Liver (tissue), 9 donors: ENCODE measurements around the gene DGKE. TPM values are rescaled to one million over a fixed set of nuclear protein-coding genes. Genes with fewer than 3 reads are reported as not detected.
A peak's percentile ranks its signal among the peaks of the same experiment; 100 is the strongest.

Source experiments
- DNase-seq: peaks from one replicate; pipeline ENCODE4 v3.0.0-alpha.2; 2017; ENCODE audit warnings: low spot score
- H3K27ac ChIP-seq, 2 donors: one replicate each; pipeline ENCODE4 v1.7.0; 2013; ENCODE audit warnings: inconsistent platforms in 2 of 2, low read length in 2 of 2, control low read depth in 1 of 2, low read depth in 1 of 2, mild to moderate bottlenecking in 1 of 2
- H3K27me3 ChIP-seq, 4 donors: one replicate each; pipeline versions ENCODE4 v1.6.1 to v1.7.0; 2013; ENCODE audit warnings: low read length in 3 of 4, inconsistent platforms in 1 of 4, mild to moderate bottlenecking in 1 of 4, moderate library complexity in 1 of 4; ENCODE audit not compliant: control insufficient read depth in 4 of 4, insufficient read depth in 4 of 4
- H3K36me3 ChIP-seq, 4 donors: one replicate each; pipeline versions ENCODE4 v1.6.1 to v1.7.0; 2013; ENCODE audit warnings: low read length in 3 of 4, mild to moderate bottlenecking in 3 of 4, low read depth in 1 of 4, moderate library complexity in 1 of 4; ENCODE audit not compliant: control insufficient read depth in 4 of 4, insufficient read depth in 3 of 4
- H3K4me1 ChIP-seq, 4 donors: one replicate each; pipeline versions ENCODE4 v1.6.1 to v1.7.0; 2013; ENCODE audit warnings: low read length in 3 of 4, mild to moderate bottlenecking in 3 of 4, moderate library complexity in 1 of 4; ENCODE audit not compliant: control insufficient read depth in 4 of 4, insufficient read depth in 4 of 4
- H3K4me3 ChIP-seq, 3 donors: one replicate each; pipeline versions ENCODE4 v1.6.1 to v1.7.0; 2013; ENCODE audit warnings: low read length in 3 of 3, control low read depth in 1 of 3, low read depth in 1 of 3, mild to moderate bottlenecking in 1 of 3
- H3K9ac ChIP-seq, 2 donors: one replicate each; pipeline ENCODE4 v1.7.0; 2013; ENCODE audit warnings: low read length in 2 of 2, mild to moderate bottlenecking in 2 of 2, moderate library complexity in 2 of 2, control low read depth in 1 of 2, low read depth in 1 of 2
- H3K9me3 ChIP-seq, 4 donors: one replicate each; pipeline versions ENCODE4 v1.6.1 to v1.7.0; 2013; ENCODE audit warnings: low read length in 3 of 4; ENCODE audit not compliant: control insufficient read depth in 4 of 4
- EGR1 ChIP-seq, 2 donors: IDR thresholded peaks; 2 replicates each; pipeline ENCODE4 v1.6.1; 2016 to 2018; ENCODE audit warnings: antibody characterized with exemption in 2 of 2, low read depth in 2 of 2
- FOXA1 ChIP-seq: IDR thresholded peaks from 2 replicates; pipeline ENCODE4 v1.6.1; 2016; ENCODE audit warnings: antibody characterized with exemption
- FOXA2 ChIP-seq: IDR thresholded peaks from 2 replicates; pipeline ENCODE4 v1.6.1; 2016; ENCODE audit warnings: antibody characterized with exemption
- GABPA ChIP-seq, 2 donors: IDR thresholded peaks in 1 of 2; conservative IDR thresholded peaks in 1 of 2; 2 replicates each; pipeline ENCODE4 v1.6.1; 2016; ENCODE audit warnings: antibody characterized with exemption in 2 of 2, mild to moderate bottlenecking in 1 of 2, moderate library complexity in 1 of 2
- HNF4A ChIP-seq, 2 donors: conservative IDR thresholded peaks; 2 replicates each; pipeline ENCODE4 v1.6.1; 2016; ENCODE audit warnings: antibody characterized with exemption in 2 of 2, mild to moderate bottlenecking in 2 of 2
- HNF4G ChIP-seq: IDR thresholded peaks from 2 replicates; pipeline ENCODE4 v1.6.1; 2016; ENCODE audit warnings: antibody characterized with exemption
- JUND ChIP-seq, 2 donors: IDR thresholded peaks; 2 replicates each; pipeline ENCODE4 v1.6.1; 2016; ENCODE audit warnings: antibody characterized with exemption in 2 of 2
- NR2F2 ChIP-seq: IDR thresholded peaks from 2 replicates; pipeline ENCODE4 v1.6.1; 2016; ENCODE audit warnings: antibody characterized with exemption
- RAD21 ChIP-seq, 2 donors: IDR thresholded peaks; 2 replicates each; pipeline ENCODE4 v1.6.1; 2016; ENCODE audit warnings: antibody characterized with exemption in 2 of 2, mild to moderate bottlenecking in 2 of 2
- RXRA ChIP-seq, 2 donors: IDR thresholded peaks; 2 replicates each; pipeline ENCODE4 v1.6.1; 2017 to 2018; ENCODE audit warnings: antibody characterized with exemption in 2 of 2, mild to moderate bottlenecking in 1 of 2
- SP1 ChIP-seq: IDR thresholded peaks from 2 replicates; pipeline ENCODE4 v1.6.1; 2018; ENCODE audit warnings: antibody characterized with exemption, mild to moderate bottlenecking
- TAF1 ChIP-seq: conservative IDR thresholded peaks from 2 replicates; pipeline ENCODE4 v1.6.1; 2016; ENCODE audit warnings: antibody characterized with exemption, mild to moderate bottlenecking
- YY1 ChIP-seq: IDR thresholded peaks from 2 replicates; pipeline ENCODE4 v1.6.1; 2016; ENCODE audit warnings: antibody characterized with exemption, mild to moderate bottlenecking
- WGBS: extraction: QIAGEN DNeasy Blood & Tissue Kit; methylation state at CpG from one replicate; pipeline ENCODE4 v1.1.7; 2013; 5-methylcytosine and 5-hydroxymethylcytosine counted together
- polyA plus RNA-seq, 2 donors: library from polyadenylated mRNA; stranded (reverse) in 1 of 2; unstranded in 1 of 2; fragments of 200-250 nt in 1 of 2; fragments of >200 nt in 1 of 2; fragmentation: Nextera tagmentation in 1 of 2; extraction: Ambion mirVana in 1 of 2; gene quantifications; one replicate each; pipeline versions ENCODE4 v1.2.1 to v1.2.3, GENCODE V29; 2013 to 2015
- total RNA-seq, 2 donors: library from RNA; depleted of rRNA; stranded (reverse); fragments of >200 nt; gene quantifications; one replicate each; pipeline ENCODE4 v1.2.3, GENCODE V29; 2014
- TF ChIP-seq, protein P1 (sequence below): fragments of 150-350 bp; IDR thresholded peaks from 2 replicates; pipeline ENCODE4 v1.5.1; 2017; ENCODE audit warnings: improper control_type of control experiment, low read depth, low read length; ENCODE audit not compliant: missing input control
- TF ChIP-seq, protein P2 (sequence below): IDR thresholded peaks from 2 replicates; pipeline ENCODE4 v1.6.1; 2016; ENCODE audit warnings: antibody characterized with exemption
- TF ChIP-seq, protein P3 (sequence below): IDR thresholded peaks from 2 replicates; pipeline ENCODE4 v1.6.1; 2016; ENCODE audit warnings: antibody characterized with exemption
- TF ChIP-seq, protein P4 (sequence below): IDR thresholded peaks from 2 replicates; pipeline ENCODE4 v1.6.1; 2016; ENCODE audit warnings: antibody characterized with exemption
- TF ChIP-seq, protein P5 (sequence below): IDR thresholded peaks from 2 replicates; pipeline ENCODE4 v1.6.1; 2016; ENCODE audit warnings: antibody characterized with exemption, mild to moderate bottlenecking
- donor health status: healthy.
- donor health status: healthy.
- donor health status: healthy.
- donor health status: healthy.
- donor health status: healthy.

Gene DGKE
- total and polyA plus RNA-seq, 4 donors: 1.0 to 5.9 (median 2.8) TPM

DNA sequence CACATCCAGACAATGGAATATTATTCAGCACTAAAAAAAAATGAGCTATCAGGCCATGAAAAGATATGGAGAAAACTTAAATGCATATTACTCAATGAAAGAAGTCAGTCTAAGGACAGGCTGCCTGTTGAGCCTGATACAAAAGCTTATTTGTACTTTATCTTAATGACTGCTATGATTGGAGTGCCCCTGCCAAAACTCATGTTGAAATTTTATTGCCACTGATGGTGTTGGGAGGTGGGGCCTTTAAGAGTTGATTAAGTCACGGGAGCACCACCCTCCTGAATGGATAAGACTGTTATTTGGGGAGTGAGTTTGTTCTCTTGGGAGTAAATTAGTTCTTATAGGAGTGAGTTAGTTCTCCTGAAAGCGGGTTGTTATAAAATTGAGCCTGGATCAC, 10.1 kb upstream of the DGKE start:
- no peak for DNase-seq
- H3K9ac ChIP-seq: no peak overlapping the region
- WGBS: 57% methylated on average over 2 of the region's 2 CpGs
- H3K36me3 ChIP-seq: peaks cover 0 to 2% (median 0%) of the 10 kb centered on the region in 4 donors
- no peaks in the 10 kb centered on the region for H3K9me3 ChIP-seq
- TF ChIP-seq, protein P1, sequence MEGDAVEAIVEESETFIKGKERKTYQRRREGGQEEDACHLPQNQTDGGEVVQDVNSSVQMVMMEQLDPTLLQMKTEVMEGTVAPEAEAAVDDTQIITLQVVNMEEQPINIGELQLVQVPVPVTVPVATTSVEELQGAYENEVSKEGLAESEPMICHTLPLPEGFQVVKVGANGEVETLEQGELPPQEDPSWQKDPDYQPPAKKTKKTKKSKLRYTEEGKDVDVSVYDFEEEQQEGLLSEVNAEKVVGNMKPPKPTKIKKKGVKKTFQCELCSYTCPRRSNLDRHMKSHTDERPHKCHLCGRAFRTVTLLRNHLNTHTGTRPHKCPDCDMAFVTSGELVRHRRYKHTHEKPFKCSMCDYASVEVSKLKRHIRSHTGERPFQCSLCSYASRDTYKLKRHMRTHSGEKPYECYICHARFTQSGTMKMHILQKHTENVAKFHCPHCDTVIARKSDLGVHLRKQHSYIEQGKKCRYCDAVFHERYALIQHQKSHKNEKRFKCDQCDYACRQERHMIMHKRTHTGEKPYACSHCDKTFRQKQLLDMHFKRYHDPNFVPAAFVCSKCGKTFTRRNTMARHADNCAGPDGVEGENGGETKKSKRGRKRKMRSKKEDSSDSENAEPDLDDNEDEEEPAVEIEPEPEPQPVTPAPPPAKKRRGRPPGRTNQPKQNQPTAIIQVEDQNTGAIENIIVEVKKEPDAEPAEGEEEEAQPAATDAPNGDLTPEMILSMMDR: no peak
- TF ChIP-seq RXRA (IDR thresholded peaks at IDR 0.05) (peak in 1 of 2 donors; percentile 38), SP1 (no peak), JUND (IDR thresholded peaks at IDR 0.05) (no peak), GABPA (IDR thresholded peaks at IDR 0.05 in 1 of 2, conservative IDR thresholded peaks at IDR 0.05 in 1 of 2) (no peak), RAD21 (IDR thresholded peaks at IDR 0.05) (no peak), HNF4A (conservative IDR thresholded peaks at IDR 0.05) (peak in 1 of 2 donors; percentile 12), FOXA1 (no peak), HNF4G (no peak), EGR1 (IDR thresholded peaks at IDR 0.05; ENCODE audit: low read depth in 2 of 2) (no peak), NR2F2 (no peak), TAF1 (no peak), YY1 (no peak), FOXA2 (no peak)
- TF ChIP-seq, protein P2, sequence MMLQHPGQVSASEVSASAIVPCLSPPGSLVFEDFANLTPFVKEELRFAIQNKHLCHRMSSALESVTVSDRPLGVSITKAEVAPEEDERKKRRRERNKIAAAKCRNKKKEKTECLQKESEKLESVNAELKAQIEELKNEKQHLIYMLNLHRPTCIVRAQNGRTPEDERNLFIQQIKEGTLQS: no peak
- TF ChIP-seq, protein P3, sequence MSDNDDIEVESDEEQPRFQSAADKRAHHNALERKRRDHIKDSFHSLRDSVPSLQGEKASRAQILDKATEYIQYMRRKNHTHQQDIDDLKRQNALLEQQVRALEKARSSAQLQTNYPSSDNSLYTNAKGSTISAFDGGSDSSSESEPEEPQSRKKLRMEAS: no peak
- TF ChIP-seq, protein P4, sequence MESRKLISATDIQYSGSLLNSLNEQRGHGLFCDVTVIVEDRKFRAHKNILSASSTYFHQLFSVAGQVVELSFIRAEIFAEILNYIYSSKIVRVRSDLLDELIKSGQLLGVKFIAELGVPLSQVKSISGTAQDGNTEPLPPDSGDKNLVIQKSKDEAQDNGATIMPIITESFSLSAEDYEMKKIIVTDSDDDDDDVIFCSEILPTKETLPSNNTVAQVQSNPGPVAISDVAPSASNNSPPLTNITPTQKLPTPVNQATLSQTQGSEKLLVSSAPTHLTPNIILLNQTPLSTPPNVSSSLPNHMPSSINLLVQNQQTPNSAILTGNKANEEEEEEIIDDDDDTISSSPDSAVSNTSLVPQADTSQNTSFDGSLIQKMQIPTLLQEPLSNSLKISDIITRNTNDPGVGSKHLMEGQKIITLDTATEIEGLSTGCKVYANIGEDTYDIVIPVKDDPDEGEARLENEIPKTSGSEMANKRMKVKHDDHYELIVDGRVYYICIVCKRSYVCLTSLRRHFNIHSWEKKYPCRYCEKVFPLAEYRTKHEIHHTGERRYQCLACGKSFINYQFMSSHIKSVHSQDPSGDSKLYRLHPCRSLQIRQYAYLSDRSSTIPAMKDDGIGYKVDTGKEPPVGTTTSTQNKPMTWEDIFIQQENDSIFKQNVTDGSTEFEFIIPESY: peak; percentile 27
- TF ChIP-seq, protein P5, sequence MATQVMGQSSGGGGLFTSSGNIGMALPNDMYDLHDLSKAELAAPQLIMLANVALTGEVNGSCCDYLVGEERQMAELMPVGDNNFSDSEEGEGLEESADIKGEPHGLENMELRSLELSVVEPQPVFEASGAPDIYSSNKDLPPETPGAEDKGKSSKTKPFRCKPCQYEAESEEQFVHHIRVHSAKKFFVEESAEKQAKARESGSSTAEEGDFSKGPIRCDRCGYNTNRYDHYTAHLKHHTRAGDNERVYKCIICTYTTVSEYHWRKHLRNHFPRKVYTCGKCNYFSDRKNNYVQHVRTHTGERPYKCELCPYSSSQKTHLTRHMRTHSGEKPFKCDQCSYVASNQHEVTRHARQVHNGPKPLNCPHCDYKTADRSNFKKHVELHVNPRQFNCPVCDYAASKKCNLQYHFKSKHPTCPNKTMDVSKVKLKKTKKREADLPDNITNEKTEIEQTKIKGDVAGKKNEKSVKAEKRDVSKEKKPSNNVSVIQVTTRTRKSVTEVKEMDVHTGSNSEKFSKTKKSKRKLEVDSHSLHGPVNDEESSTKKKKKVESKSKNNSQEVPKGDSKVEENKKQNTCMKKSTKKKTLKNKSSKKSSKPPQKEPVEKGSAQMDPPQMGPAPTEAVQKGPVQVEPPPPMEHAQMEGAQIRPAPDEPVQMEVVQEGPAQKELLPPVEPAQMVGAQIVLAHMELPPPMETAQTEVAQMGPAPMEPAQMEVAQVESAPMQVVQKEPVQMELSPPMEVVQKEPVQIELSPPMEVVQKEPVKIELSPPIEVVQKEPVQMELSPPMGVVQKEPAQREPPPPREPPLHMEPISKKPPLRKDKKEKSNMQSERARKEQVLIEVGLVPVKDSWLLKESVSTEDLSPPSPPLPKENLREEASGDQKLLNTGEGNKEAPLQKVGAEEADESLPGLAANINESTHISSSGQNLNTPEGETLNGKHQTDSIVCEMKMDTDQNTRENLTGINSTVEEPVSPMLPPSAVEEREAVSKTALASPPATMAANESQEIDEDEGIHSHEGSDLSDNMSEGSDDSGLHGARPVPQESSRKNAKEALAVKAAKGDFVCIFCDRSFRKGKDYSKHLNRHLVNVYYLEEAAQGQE: no peak
- H3K27ac ChIP-seq: peak overlapping the region in 1 of 2 donors; percentile 7
- no peak overlapping the region for H3K4me3 ChIP-seq
- H3K4me1 ChIP-seq: peaks cover 10 to 64% (median 52%) of the 10 kb centered on the region in 4 donors
- H3K27me3 ChIP-seq: no peaks in the 10 kb centered on the region
